GM18867 (cell line): Measurements from ENCODE around the gene CD34.
"Not testable (repeated sequence)": the region's sequence is repeated elsewhere in the genome, so short reads cannot be mapped to it uniquely, and the experiment has no call there.

Source experiments
- ATAC-seq: cut with Tn5 transposase; IDR thresholded peaks from one replicate; pipeline ENCODE4 v1.9.1; 2021; ENCODE audit warnings: mild to moderate bottlenecking, moderate library complexity; ENCODE audit not compliant: unreplicated experiment

CD34 gene

GRCh38 chr1:207933205-207933800 is 22.4 kb upstream of the CD34 start:
- ATAC-seq, result no peak

DNA sequence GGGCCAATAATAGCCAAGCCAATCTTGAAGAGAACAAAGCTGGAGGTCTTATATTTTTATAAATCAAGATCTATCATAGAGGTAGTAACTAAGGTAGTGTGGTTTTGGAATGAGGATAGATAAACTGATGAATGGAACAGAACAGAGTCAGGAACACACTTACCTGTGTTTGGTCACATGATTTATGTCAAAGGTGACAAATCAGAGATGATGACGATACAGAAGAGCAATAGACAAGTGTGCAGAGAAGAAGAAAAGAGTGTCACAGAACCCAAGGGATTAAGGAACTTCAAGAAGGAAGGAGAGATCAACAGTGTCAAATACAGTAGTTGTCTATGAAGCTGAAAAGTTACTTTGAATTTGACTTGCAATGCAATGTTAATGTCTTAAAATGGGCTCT is 16.1 kb upstream of the CD34 start:
- ATAC-seq, result no peak

- ATAC-seq, result not testable (repeated sequence)
These were observed 15.0 kb upstream of the CD34 start for GRCh38 chr1:207925969-207926368.

DNA sequence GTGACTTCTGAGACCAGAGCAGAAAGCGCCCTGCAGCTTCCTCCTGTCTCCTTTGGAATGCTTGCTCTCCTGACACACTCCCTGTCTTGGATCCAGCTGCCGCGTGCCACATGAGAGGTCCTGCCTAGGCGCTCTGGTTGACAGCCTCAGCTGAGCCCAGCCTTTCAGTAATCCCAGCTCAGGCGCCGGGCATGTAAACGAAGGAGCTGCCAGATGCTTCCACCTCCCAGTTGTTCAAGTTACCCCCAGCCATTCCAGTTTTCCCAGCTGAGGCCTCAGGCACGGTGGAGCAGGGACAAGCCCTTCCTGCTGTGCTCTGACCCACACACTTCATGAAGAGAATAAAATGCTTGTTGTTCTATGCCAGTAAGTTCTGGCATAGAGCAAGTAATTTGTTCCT is 14.3 kb upstream of the CD34 start:
- ATAC-seq, result no peak

DNA sequence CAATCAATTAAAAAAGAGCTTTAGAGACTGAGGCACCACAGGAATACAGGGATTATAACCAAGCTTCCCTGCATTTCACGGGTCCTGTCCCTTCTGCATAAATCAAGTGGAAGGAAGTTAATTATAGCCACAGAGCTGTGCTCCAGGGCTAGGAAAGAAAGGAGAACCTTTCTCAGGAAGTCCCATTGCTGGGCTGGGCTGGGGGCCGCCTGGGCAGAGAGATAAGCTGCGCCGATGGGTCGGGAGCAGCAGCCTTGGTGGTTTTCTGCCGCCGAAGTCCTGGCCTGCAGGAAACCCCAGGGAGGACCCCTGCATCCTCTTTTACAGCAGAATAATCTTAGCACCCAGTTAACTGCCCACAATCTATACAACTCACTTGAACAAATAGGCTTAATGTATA is 12.6 kb upstream of the CD34 start:
- no peak for ATAC-seq

- no peak for ATAC-seq
These were observed 12.2 kb upstream of the CD34 start for GRCh38 chr1:207923121-207923520.

GRCh38 chr1:207922554-207922953 is 11.6 kb upstream of the CD34 start:
- no peak for ATAC-seq

- ATAC-seq, result no peak
These were observed 10.4 kb upstream of the CD34 start for GRCh38 chr1:207921321-207921720.

DNA sequence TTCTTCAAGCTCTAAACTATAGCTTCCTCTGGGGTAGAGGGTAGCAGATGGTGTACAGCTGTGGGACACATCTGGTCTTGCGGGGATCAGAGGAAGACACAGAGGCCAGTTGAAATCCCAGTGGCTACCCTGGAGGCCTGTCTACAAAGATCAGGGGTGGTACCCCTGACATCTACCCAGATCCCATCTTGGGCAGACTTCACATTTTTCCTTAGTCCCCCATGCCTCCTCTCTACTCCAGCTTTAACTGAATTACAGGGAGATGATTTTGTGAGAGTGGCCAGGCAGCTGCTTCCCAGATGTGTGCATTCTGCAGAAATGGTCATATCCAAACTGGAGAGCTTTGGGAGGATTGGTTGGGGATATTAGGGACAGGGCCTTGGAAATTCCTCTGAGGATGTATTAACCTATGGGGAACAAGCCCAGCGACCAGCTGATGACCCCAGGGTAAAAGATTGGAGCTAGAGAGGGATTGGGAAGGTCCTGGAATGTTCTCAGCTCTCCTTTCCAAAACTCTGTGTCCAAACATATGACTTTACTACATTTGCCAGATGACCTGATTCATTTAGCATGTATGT is 9.6 kb upstream of the CD34 start:
- ATAC-seq, result no peak

DNA sequence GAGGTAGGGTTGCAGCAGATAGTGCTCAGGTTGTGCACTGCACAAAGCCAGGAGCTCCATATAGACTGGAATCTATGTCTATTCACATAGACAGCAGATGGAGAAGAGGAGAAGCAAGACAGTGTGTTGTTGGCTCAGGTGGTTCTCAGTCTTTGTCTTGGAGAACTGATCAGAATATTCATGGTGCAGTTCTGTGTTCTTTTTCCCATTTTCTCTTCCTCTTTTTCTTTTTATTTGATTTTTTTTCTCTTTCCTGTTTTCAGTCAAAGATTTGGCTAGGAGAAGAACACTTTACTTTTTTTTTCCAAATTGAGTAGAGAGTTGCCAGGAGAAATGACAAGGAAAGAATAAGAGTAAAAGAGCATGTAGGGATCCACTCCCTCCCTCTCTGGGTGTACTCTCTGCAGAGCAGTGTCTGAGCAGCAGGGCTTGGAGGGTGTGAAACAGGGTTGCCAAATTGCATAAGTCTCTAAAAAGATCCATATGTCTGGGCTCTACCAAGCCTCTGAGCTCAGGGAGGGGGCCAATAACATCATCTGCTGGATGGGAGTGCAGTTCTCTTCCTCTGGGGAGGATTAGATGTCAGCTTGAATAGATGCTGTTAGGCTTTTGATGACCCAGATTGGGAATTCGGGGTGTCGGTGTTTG is 8.7 kb upstream of the CD34 start:
- ATAC-seq, result no peak

- no peak for ATAC-seq
These were observed 7.7 kb upstream of the CD34 start for GRCh38 chr1:207918581-207918980.

GRCh38 chr1:207918011-207918410 is 7.1 kb upstream of the CD34 start:
- no peak for ATAC-seq

DNA sequence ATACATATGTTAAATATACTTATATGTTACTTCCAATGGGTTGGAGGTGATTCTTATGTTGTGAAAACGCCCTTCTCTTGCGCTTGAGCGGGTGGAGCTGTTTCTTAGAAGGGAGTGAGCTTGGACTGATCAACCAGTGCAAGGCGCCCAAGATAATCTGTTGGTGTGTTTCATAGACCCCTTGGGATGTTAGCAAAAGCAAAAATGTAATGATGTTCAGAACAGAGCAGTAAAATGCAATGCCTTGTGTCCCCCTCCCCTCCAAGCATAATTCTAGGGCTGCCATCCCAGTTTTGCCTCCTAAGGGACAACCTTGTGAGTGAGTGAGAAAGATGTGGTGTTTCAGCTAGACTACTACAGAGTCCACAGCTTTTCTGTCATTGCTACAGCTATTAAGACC is 6.2 kb upstream of the CD34 start:
- no peak for ATAC-seq

DNA sequence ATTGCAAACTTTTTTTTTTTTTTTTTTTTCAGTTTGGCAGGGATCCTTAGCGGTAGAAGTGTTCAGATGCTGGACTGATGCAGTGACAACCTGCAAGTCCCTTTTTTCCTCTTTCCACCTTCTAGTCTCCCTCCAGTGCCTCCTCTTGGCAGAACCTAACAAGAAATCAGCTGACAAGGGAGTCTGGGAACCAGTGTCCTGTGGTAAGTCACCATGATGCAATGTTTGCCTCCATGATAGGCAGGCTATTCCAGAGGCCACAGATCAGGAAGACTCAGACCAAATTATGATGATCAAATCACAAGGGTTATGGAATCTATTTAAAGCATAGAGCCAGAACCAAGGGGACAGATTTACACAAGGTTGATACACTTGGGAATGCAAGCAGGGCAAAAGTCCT is 3.0 kb upstream of the CD34 start:
- no peak for ATAC-seq

DNA sequence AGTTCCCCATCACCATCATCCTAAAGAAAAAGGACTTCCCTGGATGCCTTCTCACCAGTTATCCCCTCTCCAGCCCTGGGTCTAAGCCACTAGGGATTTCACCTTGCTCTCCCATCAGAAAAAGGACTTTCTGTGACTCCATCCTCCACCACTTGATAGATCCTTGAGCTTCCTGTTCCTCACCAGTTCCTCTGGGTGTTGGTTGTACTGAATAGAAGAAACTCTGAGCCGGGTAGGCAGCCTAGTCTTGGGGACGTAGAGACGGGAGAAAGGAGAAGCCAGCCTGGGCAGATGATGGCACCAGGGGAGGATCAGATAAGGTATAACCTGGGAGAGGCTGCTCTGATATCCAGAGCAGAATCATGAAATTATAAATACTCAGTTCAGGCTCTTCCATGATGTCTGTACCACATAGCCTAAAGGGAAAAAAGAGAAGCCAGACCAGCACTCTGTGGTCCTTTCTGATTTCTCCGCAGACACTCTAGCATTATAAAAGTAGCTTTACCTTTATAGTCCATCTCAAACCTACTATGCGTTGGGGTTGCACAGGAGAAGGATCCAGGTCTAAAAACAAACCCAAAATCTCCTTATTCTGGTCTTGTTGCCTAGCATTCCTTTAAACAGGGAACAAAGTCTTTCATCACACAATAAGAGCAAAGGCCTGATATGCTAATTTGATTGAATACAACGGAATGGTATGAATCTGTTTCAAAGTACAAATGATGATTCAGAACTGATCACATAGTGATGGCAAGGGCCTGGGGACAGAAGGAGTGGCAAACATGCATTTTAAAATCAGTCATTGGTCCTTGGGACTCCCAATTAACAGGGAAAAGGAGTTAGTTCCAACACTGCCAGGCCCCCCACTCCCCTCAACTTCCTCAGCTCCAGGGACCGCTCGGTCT is 1.2 kb upstream of the CD34 start:
- no peak for ATAC-seq

DNA sequence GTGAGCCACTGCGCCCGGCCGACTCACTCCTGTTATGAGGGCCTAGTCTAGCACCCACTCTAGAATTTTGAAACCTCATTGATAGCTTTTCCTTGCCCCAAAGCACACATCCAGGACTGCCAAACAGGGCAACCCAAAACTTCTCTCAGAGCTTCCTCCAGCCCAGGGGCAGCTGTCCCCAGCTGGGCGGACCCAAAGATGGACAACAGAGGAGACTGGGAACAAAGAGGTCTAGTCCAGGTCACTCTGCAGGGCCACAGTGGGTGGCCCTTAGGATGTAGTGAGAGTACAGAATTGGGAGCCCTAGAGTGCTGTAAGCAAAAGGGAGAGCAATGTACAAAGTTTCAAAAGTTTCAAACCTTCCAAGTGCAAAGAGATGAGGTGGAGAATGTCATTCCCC is 1.2 kb downstream of the CD34 start:
- ATAC-seq, result no peak

- no peak for ATAC-seq
These were observed 2.7 kb downstream of the CD34 start for GRCh38 chr1:207908107-207908734.

DNA sequence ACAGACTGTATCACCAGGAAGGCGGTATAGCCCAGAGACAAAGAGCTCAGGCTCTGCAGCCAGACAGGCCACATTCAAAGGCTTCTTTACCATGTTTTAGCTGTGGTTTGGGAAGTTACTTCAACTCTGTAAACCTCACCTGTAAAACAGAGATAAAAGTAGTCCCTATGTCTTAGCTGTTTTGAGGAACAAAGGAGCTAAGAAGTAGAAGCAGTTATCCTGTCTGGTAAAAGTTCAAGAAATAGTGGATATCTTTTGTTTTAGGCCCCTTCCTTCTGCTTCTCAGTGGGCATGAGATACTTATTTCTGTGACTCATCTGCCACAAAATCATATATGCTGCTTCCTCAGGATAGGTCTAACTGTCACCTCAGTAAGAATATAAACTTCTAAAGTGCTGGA is 6.5 kb downstream of the CD34 start:
- no peak for ATAC-seq

DNA sequence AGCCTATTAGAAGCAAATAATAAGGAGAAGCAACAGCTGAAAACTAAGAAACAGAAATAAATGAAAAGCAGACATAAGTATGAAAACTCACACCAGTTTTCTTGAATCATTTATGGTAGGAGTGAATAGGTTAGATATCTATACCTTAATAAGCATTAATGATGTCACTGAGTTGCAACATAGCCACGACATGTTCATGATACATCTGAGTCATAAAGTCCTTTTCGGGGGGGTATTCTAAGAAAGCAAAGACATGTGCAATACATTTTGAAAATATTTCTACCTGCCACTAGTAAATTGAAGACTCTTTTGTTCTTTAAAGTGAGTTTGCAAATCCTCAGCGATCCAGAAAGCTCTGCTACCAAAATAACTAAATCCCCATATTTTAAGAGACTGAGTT is 7.2 kb downstream of the CD34 start:
- no peak for ATAC-seq

- no peak for ATAC-seq
These were observed 7.9 kb downstream of the CD34 start for GRCh38 chr1:207903053-207903452.

DNA sequence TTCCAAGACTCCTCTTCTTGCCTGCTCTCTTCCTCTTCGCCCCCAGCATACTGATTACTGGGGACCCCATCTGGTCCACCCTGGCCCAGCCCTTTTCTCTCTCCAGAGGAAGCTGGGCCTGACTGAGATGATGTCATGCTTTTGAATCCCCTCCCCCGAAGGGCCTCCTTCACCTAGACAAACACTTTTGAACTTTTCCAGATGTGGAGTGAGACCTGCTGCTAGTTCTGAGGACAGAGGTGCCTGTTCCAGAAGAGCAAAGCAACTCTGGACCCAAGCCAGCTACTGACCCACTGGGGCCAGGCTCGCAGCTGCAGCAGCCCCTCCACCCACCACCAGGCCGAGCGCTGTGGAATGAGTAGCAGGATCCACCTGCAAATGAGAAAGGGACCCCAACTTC is 8.4 kb downstream of the CD34 start:
- ATAC-seq, result no peak
